T follicular helper cell (primary cell): Measurements from ENCODE around the gene CFAP99.

Experiments used
- DNase-seq: peaks from one replicate; pipeline ENCODE4 v3.0.0-alpha.2; 2020; ENCODE audit warnings: low read depth

Gene CFAP99

DNA sequence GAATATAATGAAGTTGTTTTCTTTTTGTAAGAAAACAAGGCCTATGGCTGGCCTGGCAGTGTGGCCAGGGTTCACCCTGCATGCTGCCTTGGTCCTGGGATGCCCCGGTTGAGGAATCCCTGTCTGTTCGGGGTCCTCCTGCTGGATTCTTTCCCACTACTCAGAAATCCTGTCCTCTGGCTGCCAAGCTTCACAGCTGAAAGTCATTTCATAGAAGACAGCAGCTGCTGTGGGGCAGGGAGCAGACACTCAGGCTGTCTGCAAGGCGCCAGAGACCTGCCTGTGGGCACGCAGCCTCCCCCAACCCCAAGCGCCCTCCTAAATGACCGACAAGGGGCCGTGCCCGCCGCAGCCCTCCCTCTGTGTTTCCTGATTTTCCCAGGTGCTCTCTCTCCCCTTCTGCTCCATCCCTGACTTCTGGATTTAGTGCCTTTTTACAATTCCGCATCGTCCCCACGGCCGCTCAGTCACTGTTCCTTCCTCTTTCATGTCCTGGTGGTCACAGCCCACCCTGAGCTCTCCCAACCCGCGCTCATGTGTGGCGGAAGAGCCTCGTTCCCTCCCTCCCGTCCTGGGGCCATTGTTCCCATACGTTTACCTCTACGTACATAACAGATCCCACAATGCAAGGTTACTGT lies 27.9 kb upstream of the CFAP99 start:
- no peak for DNase-seq

GRCh38 chr4:2393353-2394270 lies 25.1 kb upstream of the CFAP99 start:
- DNase-seq: no peak

- DNase-seq: no peak
Observed at GRCh38 chr4:2394528-2394927, 24.2 kb upstream of the CFAP99 start.

- no peak for DNase-seq
Observed at GRCh38 chr4:2395038-2395437, 23.7 kb upstream of the CFAP99 start.

DNA sequence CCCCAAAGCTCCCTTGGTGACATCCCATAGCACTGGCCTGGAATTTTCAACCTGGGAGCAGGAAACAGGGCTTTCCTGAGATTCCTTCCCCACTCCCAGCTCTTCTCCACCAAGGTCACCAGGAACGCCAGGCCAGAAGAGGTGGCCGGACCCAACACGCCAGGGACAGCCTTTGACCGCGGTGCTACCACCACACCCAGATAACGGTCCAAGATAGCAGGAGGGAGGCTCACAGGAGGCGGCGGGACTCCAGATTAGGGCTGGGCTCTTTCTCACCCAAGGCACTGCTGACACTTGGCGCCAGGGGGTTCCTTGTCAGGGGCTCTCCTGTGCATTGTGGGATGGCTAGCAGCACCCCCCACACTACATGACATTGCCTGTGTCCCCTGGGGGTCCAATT lies 23.2 kb upstream of the CFAP99 start:
- no peak for DNase-seq

- no peak for DNase-seq
Observed at GRCh38 chr4:2396781-2397368, 21.9 kb upstream of the CFAP99 start.

- no peak for DNase-seq
Observed at GRCh38 chr4:2397596-2398379, 21.0 kb upstream of the CFAP99 start.

- DNase-seq: no peak
Observed at GRCh38 chr4:2399216-2399615, 19.5 kb upstream of the CFAP99 start.

DNA sequence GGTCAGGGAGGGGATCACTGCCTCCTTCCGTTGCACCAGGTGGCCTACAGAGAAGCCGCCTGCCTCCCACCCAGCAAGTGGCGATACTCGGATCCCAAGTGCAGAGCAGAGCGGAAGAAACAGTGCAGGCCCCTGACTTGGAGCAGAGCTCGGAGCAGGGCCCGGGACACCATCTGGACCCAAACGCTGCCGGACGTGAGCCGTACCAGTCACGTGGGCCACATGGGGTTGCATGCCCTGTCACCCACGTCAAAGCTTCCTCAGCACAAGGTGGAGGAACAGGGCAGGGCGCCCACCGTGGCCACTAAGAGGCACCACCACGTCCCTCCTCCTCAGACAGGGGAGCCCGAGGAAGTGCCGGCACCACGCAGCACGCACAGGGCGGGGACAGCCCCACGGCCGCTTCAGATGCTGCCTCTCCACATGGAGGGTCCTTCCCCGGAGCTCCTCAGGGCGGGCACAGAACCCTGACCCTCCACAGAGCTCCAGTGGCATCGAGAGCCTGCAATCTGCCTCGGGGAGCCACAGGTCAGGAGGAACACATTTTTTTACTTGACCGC lies 19.0 kb upstream of the CFAP99 start:
- no peak for DNase-seq

- no peak for DNase-seq
Observed at GRCh38 chr4:2400841-2401609, 17.7 kb upstream of the CFAP99 start.

GRCh38 chr4:2401610-2401983 lies 17.2 kb upstream of the CFAP99 start:
- no peak for DNase-seq

- no peak for DNase-seq
Observed at GRCh38 chr4:2402048-2402842, 16.5 kb upstream of the CFAP99 start.

DNA sequence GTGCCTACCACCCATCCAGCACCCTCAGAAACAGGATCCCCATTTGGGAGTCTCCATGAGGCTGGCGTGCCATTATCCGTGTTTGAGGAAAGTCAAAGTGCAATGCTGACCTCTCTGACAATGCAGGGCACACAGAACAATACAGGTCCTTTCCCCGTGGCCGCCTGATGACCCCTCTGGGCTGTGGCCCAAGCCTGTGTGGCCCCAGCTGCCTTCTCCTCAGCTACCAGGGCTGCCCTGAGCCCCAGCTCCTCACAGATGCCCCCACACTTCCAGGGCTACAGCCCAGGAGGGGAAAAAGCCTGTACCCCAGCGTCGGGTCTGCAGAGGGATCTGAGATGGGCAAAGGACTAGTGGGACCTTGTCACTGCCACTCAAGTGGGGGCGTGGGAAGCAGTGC lies 15.8 kb upstream of the CFAP99 start:
- no peak for DNase-seq

DNA sequence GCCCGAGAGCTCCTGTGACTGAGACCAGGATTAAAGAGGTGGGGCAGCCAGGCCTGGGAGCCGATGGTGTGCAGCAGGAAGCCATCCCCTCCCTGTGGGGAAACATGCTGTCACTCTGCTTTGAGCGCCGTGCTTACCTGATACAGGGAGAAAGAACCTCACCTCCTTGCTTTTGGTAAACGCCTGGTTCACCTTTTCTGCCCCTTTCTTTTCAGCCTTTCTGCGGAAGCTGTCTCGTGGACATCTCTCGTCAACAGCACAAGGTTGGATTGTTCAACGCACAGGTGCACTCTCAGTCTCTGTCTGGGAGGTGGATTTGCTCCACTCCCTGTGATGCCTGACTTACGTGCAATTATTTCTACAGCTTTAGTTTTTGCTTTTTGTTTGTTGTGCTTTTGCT lies 12.3 kb upstream of the CFAP99 start:
- DNase-seq: no peak

- no peak for DNase-seq
Observed at GRCh38 chr4:2406920-2407319, 11.8 kb upstream of the CFAP99 start.

GRCh38 chr4:2407991-2408342 lies 10.8 kb upstream of the CFAP99 start:
- DNase-seq: no peak

DNA sequence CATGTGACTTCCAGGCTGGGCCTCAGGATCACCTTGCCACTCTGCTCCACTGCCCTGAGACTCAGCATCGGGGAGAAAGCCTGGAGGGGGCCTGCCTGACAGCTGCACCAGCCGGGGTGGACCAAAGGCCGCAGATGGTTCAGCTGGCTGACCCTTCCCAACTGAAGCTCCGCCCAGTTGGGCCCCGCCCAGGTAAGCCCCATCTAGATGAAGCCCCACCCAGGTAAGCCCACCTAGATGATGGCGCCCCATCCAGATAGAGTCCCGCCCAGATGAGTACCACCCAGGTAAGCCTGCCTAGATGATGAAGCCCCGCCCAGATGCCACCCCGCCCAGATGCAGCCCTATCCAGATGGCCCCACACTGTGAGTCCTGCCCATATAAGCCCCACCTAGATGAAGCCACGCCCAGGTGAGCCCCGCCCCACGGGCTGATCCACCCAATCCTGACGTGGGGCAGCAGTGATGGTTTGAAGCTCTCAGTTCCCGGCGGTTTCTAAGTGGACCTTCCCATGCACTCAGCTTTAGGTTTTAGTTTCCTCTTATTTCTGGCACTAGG lies 10.3 kb upstream of the CFAP99 start:
- no peak for DNase-seq

GRCh38 chr4:2408976-2409375 lies 9.8 kb upstream of the CFAP99 start:
- DNase-seq: no peak

DNA sequence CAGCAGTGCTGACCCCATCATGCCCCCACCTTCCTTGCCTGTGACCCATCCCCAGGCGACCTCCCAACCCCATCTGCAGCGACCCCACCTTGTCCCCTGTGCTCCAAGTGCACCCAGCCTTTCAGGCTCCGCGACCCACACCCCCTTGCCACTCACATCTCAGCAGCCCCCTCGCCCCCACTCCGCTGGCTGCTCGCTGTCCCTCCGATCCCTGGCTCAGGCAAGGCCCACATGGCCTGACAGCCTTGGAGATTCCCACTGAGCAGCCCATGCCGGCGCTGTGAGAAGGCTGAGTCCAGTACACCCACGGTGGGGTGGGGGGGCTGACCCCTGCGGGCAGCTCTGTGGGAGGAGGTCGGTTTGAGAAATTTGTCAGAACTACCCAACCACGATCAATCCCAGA lies 9.4 kb upstream of the CFAP99 start:
- DNase-seq: no peak
